Measurements from ENCODE around the gene KLRG1.

The KLRG1 gene

DNA sequence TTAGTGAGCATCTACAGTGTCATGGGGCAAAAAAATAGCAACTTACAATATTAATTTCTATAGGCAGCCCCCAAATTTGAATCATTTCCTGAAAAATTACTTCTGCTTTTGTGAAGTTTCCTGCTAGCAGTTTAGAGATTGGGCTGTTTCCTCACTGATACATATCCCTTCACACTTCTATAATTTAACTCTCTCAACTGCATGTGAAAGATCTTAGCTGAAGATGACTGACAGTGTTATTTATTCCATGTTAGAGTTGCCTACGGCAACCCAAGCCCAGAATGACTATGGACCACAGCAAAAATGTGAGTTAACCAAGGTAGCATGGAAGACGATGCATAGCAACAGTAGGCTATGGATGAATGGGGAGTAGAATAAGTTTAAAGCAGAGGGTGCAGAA, at the start of gene KLRG1:
Gene KLRG1, plus strand, starts transcription at position 134 of the 400 bp plus-strand sequence. Its CDS starts 90 bp downstream, at position 224.
- no peak for DNase-seq

DNA sequence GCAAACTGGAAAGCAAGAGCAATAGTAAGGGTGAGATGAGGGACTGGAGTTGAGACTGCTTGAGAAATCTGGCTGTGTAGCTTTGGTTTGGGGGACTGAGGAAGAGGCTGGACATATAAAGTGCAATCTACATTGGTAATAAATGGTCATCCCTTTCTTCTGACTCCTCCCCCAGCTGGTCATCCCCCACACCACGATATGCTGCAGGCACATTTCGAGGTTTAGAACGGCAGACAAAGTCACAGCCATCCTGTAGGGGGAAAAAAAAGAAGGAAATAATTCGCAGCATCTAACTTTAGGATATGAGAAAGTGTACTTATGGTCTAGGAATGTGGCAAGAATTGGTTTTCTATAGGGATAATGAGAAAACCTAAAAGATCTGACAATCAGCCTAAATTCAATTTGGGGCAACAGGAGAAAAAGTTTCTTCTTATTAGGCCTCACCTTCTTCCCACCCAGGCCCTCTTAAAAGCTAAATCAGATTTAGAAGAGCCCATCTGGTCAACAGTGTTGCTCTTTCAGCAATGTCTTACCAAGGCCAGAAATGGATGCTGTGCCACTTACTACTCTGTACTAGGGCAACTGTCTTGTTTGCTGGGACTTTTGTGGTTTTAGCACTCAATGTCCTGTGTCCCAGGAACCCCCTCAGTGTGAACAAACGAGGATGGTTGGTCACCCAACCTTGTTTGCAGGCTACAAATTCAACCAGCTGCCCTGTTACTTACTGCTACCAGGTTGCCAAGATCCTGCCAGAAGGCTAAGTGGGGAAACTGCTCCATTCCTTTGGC, 47.5 kb upstream of the KLRG1 start:
- DNase-seq = no peak

- DNase-seq = no peak
These were observed 45.7 kb upstream of the KLRG1 start for GRCh38 chr12:8943565-8944186.

DNA sequence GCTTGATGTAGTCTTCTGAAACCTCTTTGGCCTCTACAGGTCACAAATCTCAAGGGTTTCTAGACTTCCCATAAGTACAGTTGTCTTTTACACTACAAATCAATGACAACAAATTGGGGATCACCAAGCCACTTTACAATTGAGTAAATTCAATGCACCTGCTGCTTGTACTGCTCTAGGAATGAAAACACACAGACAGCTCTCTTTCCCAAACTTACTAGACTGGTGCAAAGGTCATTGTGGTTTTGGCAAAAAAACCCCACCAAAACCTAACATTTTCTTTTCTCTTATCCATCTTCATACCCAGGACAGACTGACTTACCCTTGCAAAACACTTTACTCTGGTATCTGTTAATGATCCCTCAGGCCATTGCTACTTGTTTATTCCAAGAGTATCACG, 42.6 kb upstream of the KLRG1 start:
- no peak for DNase-seq

- DNase-seq = no peak
These were observed 41.6 kb upstream of the KLRG1 start for GRCh38 chr12:8947737-8948136.

DNA sequence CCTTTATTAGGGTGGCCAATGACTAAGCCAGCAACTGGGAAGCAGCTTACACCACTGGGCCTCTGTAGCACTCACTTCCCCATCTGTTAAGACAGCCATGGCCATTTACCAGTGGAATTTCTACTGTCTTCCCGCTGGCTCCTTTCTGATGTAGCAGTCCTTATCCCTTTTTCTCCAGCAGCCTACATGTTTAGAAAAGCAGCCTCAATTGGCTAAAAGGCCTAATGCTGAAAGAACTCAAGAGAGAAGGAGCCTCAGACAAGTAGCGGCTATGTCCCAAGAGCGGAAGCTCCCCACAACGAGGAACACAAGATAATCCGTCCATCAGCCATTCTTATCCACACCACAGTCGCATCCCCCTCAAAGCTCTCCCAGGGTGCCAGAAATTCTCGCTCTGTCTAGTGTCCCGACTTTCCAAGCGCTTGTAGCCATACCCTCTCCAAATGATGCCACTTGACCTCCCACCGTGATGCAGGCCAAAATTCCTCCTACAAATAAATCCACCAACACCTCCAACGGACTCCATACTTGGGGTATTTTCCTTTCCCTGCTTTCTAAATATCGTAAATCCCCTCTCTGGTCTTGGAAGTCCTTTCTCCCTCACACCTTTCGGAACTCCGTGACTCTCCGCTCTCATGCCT, 40.5 kb upstream of the KLRG1 start:
- DNase-seq = no peak

- peak; percentile 84 for DNase-seq
These were observed 39.8 kb upstream of the KLRG1 start, which contains the start of gene M6PR for GRCh38 chr12:8949342-8950220. TSS of gene M6PR (minus strand) at chr12:8949645. CDS start at chr12:8946404, 3,241 bp downstream.

DNA sequence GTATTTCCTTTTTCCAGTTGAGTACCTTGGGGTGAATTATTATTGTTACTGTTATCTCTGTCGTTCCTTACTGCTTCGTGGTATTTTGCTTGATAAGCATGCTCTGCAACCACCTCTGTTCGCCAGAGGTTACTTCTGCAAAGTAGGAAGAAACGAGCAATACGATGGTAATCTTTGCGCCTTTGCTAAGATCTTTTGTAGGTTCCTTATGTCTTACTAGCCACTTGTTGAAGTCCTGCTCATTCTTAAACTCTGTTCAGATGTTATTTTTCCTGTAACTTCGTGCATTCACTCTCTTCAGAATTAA, 39.2 kb upstream of the KLRG1 start:
- DNase-seq = no peak

DNA sequence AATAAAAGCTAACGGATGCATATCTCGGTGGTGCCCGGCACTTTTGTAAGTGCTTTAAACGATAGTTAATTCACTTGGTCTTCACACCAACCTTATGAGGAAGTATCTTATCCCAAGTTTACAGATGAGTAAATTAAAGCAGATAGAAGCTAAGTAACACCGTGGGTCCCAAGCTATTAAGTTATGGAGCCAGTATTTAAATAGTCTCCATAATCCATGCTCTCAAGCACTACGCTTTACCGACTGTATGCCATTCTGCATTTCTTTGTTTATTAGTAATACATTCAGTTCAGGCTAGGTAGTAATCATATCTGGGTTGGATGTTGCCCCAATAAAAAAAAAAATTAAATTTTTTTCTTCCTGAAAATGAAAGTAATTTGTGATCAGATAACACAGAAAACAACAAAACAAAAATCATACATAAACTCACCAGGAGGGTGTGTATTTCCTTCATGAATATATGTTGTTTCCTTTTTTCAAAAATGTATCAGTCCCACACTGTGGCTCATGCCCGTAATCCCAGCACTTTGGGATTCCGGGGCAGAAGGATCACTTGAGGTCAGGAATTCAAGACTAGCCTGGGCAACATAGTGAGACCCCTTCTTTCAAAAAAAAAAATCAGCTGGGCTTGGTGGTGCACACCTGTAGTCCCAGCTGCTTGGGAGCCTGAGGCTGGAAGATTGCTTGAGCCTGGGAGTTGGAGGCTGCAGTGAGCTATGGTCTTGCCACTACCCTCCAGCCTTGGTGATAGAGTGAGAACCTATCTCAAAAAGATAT, 38.5 kb upstream of the KLRG1 start:
- DNase-seq = no peak

DNA sequence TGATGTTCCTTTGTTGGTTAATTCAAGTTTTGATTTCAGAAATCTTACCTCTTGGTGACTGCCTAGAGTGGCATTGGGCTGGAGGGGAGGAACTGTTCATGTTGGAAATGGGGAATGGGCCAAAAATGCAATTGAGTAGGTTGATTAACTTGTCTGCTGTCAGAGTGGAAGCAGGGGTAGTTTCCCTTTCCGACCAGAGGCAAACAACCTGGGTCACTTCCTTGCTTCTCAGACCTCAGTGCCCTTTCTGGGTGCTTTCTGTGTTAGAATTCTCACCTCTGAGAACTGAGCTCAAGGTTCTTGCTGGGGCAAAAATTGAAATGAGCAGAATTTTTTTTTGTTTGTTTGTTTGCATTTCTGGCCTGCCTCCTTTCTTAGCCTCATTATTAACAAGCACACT, 37.6 kb upstream of the KLRG1 start:
- DNase-seq = peak; percentile 37

DNA sequence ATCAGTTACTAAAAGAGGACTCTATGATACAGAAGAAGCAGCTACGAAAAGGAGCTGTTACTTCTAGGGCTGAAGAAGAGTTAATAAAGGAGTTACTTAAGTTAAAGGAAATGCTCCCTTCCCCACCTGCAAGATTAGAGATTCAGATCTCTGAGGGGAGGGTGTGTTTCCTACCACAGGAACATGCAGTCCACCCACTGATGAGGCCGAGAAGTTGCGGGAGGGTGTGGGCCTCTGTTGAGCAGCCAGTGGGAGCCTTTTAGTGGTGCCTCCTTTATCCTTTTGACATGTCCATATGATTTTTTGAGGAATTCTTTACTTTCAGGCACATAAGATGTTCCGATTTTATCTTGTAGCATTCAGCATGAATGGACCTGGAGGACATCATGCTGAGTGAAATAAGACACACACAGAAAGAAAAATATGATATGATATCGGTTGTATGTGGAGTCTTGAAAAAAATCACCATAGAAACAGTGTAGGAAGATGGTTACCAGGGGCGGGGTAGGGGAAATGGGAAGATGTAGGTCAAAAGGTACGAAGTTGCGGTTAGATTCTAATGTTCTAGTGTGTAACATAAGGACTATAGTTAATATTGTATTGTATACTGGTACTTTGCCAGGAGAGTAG, 35.5 kb upstream of the KLRG1 start:
- peak; percentile 46 for DNase-seq

DNA sequence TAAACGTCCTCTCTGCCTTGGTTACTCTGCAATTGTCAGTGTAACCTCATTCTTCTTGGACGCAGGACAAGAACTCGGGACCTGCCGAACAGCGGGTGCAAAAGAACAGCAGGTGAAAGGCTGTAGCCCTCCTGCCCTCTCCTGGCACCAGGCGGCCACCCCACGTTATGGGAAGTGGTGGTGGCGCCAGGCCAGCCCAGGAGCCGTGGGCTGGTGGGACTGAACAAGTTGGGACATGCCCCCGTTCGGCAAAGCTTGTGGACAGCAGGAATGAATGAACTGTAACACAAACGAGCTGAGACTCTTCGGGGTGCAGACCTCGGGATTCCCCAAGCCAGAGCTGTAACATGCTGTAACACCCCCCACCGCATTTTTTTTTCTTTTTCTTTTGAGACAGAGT, 33.3 kb upstream of the KLRG1 start:
- no peak for DNase-seq

DNA sequence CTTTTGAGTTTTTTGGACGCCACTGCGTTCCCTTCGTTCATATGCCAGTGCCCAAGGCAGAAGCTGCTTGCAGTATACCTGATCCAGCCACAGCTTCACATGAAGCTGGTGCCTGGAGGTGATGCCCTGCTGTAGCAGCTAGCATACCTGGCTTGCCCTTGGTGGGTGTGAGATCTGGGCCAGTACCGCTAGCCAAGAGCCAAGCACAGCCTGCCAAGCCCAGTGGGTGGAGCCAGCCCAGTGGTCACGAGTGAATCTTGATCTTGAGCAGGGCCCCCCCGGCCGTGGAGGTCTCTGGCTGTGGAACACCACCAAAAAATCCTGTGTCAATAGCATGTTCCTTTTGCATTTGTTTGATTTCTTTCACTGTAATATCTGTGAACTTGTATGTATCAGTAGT, 32.6 kb upstream of the KLRG1 start:
- DNase-seq = no peak

- no peak for DNase-seq
These were observed 31.8 kb upstream of the KLRG1 start for GRCh38 chr12:8957561-8957960.

- DNase-seq = no peak
These were observed 31.3 kb upstream of the KLRG1 start for GRCh38 chr12:8958066-8958465.

- DNase-seq = no peak
These were observed 29.2 kb upstream of the KLRG1 start for GRCh38 chr12:8960176-8960575.

GRCh38 chr12:8968761-8969160, 20.6 kb upstream of the KLRG1 start:
- DNase-seq = no peak

GRCh38 chr12:8969861-8970411, 19.4 kb upstream of the KLRG1 start:
- DNase-seq = no peak

- no peak for DNase-seq
These were observed 18.9 kb upstream of the KLRG1 start for GRCh38 chr12:8970432-8970831.

DNA sequence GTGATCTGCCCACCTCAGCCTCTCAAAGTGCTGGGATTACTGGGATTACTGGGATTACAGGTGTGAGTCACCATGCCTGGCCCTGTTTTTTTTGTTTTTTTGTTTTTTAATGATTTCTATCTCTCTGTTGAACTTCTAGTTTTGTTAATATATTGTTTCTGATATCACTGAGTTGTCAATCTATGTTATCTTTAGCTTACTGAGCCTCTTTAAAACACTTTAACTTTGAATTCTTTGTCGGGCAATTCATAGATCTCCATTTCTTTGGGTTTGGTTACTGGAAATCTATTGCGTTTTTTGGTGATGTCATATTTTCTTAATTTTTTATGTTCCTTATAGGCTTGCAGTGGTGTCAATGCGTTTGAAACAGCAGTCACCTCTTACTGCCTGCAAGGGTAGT, 9.2 kb upstream of the KLRG1 start:
- no peak for DNase-seq

GRCh38 chr12:8985213-8985754, 4.1 kb upstream of the KLRG1 start:
- DNase-seq = no peak
